KMS-11 (cell line): ENCODE measurements around the gene SETBP1.

Experiments used
- H2AFZ ChIP-seq: fragments of 200-600 bp; sonication (generic); 2 replicates; pipeline ENCODE4 v1.6.1; 2016; ENCODE audit warnings: antibody characterized with exemption, mixed run types, low read depth
- H3K27ac ChIP-seq: fragments of 200-600 bp; sonication (generic); 2 replicates; pipeline ENCODE4 v1.6.1; 2016; ENCODE audit warnings: mild to moderate bottlenecking, mixed run types
- H3K27me3 ChIP-seq: fragments of 200-600 bp; sonication (generic); 2 replicates; pipeline ENCODE4 v1.6.1; 2017; ENCODE audit warnings: mild to moderate bottlenecking, low read depth, mixed run types, moderate library complexity; ENCODE audit not compliant: insufficient read depth
- H3K36me3 ChIP-seq: fragments of 200-600 bp; sonication (generic); 2 replicates; pipeline ENCODE4 v1.6.1; 2017; ENCODE audit warnings: mild to moderate bottlenecking, mixed run types; ENCODE audit not compliant: insufficient read depth
- H3K4me1 ChIP-seq: fragments of 200-600 bp; sonication (generic); 2 replicates; pipeline ENCODE4 v1.6.1; 2016; ENCODE audit warnings: mild to moderate bottlenecking, low read depth, mixed run types; ENCODE audit not compliant: poor library complexity, severe bottlenecking
- H3K4me2 ChIP-seq: fragments of 200-600 bp; sonication (generic); 2 replicates; pipeline ENCODE4 v1.7.0; 2016; ENCODE audit warnings: mild to moderate bottlenecking, mixed run types
- H3K4me3 ChIP-seq: fragments of 200-600 bp; sonication (generic); IDR thresholded peaks from 2 replicates; pipeline ENCODE4 v1.6.1; 2017; ENCODE audit warnings: low read depth, low read length, mixed read lengths; ENCODE audit not compliant: insufficient read depth
- H3K79me2 ChIP-seq: fragments of 200-600 bp; sonication (generic); 2 replicates; pipeline ENCODE4 v1.6.1; 2016; ENCODE audit warnings: low read depth, mixed run types; ENCODE audit not compliant: insufficient read depth
- H3K9ac ChIP-seq: fragments of 200-600 bp; sonication (generic); 2 replicates; pipeline ENCODE4 v1.6.1; 2016; ENCODE audit warnings: mild to moderate bottlenecking, mixed run types
- H4K20me1 ChIP-seq: fragments of 200-600 bp; sonication (generic); 2 replicates; pipeline ENCODE4 v1.6.1; 2016; ENCODE audit warnings: mild to moderate bottlenecking, mixed run types; ENCODE audit not compliant: insufficient read depth
- CTCF ChIP-seq: fragments of 200-600 bp; sonication (generic); conservative IDR thresholded peaks from 2 replicates; pipeline ENCODE4 v1.6.1; 2017; ENCODE audit warnings: low read depth, mild to moderate bottlenecking, antibody characterized with exemption, low read length, moderate library complexity, mixed read lengths

Gene SETBP1

GRCh38 chr18:44897411-44897810 lies 216.7 kb downstream of the SETBP1 start:
- H3K27me3 ChIP-seq, result no peaks in the 10 kb centered on the region
- peaks cover 35% of the 10 kb centered on the region for H3K4me1 ChIP-seq
- no peak overlapping the region for H3K4me2 ChIP-seq
- no peaks in the 10 kb centered on the region for H3K36me3 ChIP-seq
- H4K20me1 ChIP-seq, result no peaks in the 10 kb centered on the region
- H3K27ac ChIP-seq, result no peak overlapping the region
- no peak overlapping the region for H2AFZ ChIP-seq
- no peak overlapping the region for H3K9ac ChIP-seq
- H3K79me2 ChIP-seq, result peaks cover 7% of the 10 kb centered on the region; the same call in 1 of the 2 replicates
- TF ChIP-seq CTCF, result no peak
- no peak overlapping the region for H3K4me3 ChIP-seq

GRCh38 chr18:44897816-44898215 lies 217.1 kb downstream of the SETBP1 start:
- H3K4me3 ChIP-seq, result no peak overlapping the region
- H3K27me3 ChIP-seq, result no peaks in the 10 kb centered on the region
- no peak overlapping the region for H3K4me2 ChIP-seq
- no peak overlapping the region for H3K27ac ChIP-seq
- no peaks in the 10 kb centered on the region for H3K36me3 ChIP-seq
- peaks cover 31% of the 10 kb centered on the region for H3K4me1 ChIP-seq
- no peak overlapping the region for H2AFZ ChIP-seq
- no peak for TF ChIP-seq CTCF
- H3K9ac ChIP-seq, result no peak overlapping the region
- H3K79me2 ChIP-seq, result peaks cover 7% of the 10 kb centered on the region; the same call in 1 of the 2 replicates
- no peaks in the 10 kb centered on the region for H4K20me1 ChIP-seq

- Histone ChIP-seq H3K27me3 (no peaks in the 10 kb centered on the region), H4K20me1 (no peaks in the 10 kb centered on the region), H3K4me1 (peaks cover 31% of the 10 kb centered on the region), H3K4me3 (no peak overlapping the region), H3K36me3 (no peaks in the 10 kb centered on the region), H3K4me2 (no peak overlapping the region), H3K9ac (no peak overlapping the region), H2AFZ (no peak overlapping the region), H3K27ac (no peak overlapping the region), H3K79me2 (peaks cover under 1% of the 10 kb centered on the region; the same call in 1 of the 2 replicates)
- TF ChIP-seq CTCF, result no peak
Observed at GRCh38 chr18:44898498-44898897, 217.8 kb downstream of the SETBP1 start.

GRCh38 chr18:44899832-44900231 lies 219.1 kb downstream of the SETBP1 start:
- Histone ChIP-seq H3K9ac (no peak overlapping the region), H3K4me2 (no peak overlapping the region), H3K4me3 (no peak overlapping the region), H3K79me2 (no peaks in the 10 kb centered on the region; the same call in 1 of the 2 replicates), H3K27me3 (no peaks in the 10 kb centered on the region), H3K36me3 (no peaks in the 10 kb centered on the region), H3K27ac (no peak overlapping the region), H2AFZ (no peak overlapping the region), H4K20me1 (no peaks in the 10 kb centered on the region), H3K4me1 (peaks cover 35% of the 10 kb centered on the region)
- peak; percentile 36; the same call in 1 of the 2 replicates for TF ChIP-seq CTCF
